Suprapubic skin (tissue), 3 donors: Measurements from ENCODE around the gene GIMAP7.

Source experiments
- POLR2A ChIP-seq, 2 donors: fragments of 450-650 bp; IDR thresholded peaks; one replicate each; pipeline ENCODE4 v1.6.1; 2017; ENCODE audit warnings: antibody characterized with exemption in 2 of 2, mild to moderate bottlenecking in 2 of 2, moderate library complexity in 2 of 2
- TF ChIP-seq, protein P1 (sequence below), 2 donors: fragments of 200-600 bp in 1 of 2; fragments of 450-650 bp in 1 of 2; sonication (generic) in 1 of 2; IDR thresholded peaks; one replicate each; pipeline ENCODE4 v1.5.1; 2016 to 2019; ENCODE audit warnings: antibody characterized with exemption in 2 of 2, mild to moderate bottlenecking in 1 of 2, moderate library complexity in 1 of 2

DNA sequence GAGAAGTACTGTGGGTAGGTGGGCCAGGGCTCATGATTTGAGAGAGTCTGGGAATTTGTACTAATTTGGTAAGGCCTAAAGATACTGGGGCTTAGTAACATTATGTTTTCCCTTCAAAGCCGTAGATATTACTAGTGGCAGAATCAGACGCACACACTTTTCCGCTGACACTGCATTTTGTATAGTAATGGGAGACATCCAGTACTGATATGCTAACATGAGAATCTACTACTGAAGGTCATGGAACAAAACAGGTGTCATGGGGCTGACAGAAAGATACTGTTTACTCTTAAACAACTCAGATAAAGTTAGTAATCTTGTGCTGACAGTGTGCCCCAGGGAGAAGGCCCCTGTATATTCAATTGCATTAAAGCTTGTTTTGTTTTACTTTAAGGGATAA lies 11.1 kb upstream of the GIMAP7 start:
- TF ChIP-seq, protein P1, sequence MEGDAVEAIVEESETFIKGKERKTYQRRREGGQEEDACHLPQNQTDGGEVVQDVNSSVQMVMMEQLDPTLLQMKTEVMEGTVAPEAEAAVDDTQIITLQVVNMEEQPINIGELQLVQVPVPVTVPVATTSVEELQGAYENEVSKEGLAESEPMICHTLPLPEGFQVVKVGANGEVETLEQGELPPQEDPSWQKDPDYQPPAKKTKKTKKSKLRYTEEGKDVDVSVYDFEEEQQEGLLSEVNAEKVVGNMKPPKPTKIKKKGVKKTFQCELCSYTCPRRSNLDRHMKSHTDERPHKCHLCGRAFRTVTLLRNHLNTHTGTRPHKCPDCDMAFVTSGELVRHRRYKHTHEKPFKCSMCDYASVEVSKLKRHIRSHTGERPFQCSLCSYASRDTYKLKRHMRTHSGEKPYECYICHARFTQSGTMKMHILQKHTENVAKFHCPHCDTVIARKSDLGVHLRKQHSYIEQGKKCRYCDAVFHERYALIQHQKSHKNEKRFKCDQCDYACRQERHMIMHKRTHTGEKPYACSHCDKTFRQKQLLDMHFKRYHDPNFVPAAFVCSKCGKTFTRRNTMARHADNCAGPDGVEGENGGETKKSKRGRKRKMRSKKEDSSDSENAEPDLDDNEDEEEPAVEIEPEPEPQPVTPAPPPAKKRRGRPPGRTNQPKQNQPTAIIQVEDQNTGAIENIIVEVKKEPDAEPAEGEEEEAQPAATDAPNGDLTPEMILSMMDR (IDR thresholded peaks at IDR 0.05), result no peak
- TF ChIP-seq POLR2A (IDR thresholded peaks at IDR 0.05), result no peak
